ENCODE results near the gene WDHD1. TPM values are rescaled to one million over a fixed set of nuclear protein-coding genes. Genes with fewer than 3 reads are reported as not detected.

WDHD1 gene
- total RNA-seq, 1 donor from 2014 or later: 9.3 TPM

DNA sequence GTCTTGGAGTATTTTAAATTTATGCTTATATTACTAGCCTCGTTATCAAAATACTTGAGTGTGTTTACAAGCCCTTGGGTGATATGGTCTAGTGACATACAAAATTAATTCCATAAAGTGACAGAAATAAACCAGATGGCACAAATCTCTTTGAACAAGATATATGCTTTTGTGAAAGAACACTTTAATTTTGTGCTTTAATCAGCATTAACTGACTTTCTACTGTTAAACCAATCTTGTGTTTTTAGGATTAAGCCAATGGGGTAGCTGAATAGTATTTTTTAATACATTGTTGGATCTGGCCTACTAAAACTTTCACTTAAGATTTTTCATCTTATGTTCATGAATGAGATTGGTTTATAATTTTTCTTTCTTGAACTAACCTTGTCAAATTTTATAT, 93.9 kb downstream of the WDHD1 start:
- Mint-ChIP-seq H3K36me3 (ENCODE audit: low read depth) (no peaks in the 10 kb centered on the region), H3K4me1 (no peaks in the 10 kb centered on the region), H3K27ac (no peak overlapping the region), H3K9me3 (no peaks in the 10 kb centered on the region), H3K27me3 (no peaks in the 10 kb centered on the region), H3K4me3 (no peak overlapping the region)
- intact Hi-C loops (cut with micrococcal nuclease): no loop called here
- TF ChIP-seq, protein P1, sequence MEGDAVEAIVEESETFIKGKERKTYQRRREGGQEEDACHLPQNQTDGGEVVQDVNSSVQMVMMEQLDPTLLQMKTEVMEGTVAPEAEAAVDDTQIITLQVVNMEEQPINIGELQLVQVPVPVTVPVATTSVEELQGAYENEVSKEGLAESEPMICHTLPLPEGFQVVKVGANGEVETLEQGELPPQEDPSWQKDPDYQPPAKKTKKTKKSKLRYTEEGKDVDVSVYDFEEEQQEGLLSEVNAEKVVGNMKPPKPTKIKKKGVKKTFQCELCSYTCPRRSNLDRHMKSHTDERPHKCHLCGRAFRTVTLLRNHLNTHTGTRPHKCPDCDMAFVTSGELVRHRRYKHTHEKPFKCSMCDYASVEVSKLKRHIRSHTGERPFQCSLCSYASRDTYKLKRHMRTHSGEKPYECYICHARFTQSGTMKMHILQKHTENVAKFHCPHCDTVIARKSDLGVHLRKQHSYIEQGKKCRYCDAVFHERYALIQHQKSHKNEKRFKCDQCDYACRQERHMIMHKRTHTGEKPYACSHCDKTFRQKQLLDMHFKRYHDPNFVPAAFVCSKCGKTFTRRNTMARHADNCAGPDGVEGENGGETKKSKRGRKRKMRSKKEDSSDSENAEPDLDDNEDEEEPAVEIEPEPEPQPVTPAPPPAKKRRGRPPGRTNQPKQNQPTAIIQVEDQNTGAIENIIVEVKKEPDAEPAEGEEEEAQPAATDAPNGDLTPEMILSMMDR (IDR thresholded peaks at IDR 0.05): no peak
- CTCF ChIA-PET: no interaction called here
- POLR2A ChIA-PET: no interaction called here
- ATAC-seq (ENCODE audit: low read depth) (no peak), DNase-seq (no peak)

DNA sequence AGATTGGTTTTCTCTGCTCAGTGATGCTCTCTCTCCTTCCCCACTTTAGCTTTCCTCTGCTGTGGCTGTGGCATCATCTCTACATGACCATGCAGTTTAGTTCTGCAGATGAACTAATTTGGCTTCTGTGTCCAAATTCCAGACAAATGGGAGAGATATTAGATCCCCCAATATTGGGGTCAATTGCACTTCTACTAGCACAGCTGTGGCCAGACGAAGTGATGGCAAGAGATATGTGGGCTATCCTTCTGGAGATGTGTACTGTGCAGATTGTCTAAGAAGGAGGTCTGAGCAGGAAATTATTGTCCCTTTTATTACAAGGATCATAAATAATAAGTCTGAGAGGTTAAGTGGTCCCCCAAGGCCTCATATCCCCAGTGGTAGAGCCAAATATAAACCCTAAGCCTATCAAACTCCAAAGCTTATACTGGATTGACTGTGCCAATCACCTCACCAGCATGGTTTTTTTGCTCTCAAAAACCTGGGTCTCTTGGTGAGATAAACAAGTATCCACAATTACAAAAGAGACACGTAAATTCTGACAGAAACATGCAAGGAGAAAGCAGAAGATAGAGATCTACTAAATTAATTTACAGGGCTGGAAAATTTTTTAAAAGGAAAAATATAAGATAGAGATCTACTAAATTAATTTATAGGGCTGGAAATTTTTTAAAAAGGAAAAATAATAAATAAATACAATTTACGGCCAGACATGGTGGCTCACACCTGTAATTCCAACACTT, 95.1 kb downstream of the WDHD1 start:
- H3K27ac Mint-ChIP-seq: no peak overlapping the region
- no peaks in the 10 kb centered on the region for H3K36me3 Mint-ChIP-seq (ENCODE audit: low read depth)
- no peak for ATAC-seq (ENCODE audit: low read depth)
- no peak overlapping the region for H3K4me3 Mint-ChIP-seq
- TF ChIP-seq, protein P1 (IDR thresholded peaks at IDR 0.05): no peak
- no peaks in the 10 kb centered on the region for H3K27me3 Mint-ChIP-seq
- POLR2A ChIA-PET: no interaction called here
- DNase-seq: no peak
- no peaks in the 10 kb centered on the region for H3K9me3 Mint-ChIP-seq
- no peaks in the 10 kb centered on the region for H3K4me1 Mint-ChIP-seq
- CTCF ChIA-PET: no interaction called here
- intact Hi-C loops (cut with micrococcal nuclease): no loop called here

DNA sequence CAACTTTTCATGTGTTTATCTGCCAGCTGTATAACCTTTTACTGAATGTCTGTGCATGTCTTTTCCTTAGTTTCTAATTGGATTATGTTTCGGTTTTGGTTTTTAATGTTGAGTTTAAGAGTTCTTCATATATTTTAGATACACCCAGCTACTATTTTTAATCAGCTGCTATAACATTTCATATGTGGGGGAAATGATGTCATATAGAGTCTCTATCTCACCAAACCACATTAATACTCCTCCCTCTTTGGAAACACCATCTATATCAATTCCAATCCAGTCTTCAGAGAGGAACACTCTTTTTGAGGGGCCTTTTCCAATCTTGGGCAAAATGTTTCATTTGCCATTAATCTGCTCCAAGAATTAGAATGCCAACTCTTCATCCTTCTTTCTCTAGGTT, 95.8 kb downstream of the WDHD1 start:
- intact Hi-C loops (cut with micrococcal nuclease): no loop called here
- TF ChIP-seq, protein P1 (IDR thresholded peaks at IDR 0.05): no peak
- POLR2A ChIA-PET: no interaction called here

DNA sequence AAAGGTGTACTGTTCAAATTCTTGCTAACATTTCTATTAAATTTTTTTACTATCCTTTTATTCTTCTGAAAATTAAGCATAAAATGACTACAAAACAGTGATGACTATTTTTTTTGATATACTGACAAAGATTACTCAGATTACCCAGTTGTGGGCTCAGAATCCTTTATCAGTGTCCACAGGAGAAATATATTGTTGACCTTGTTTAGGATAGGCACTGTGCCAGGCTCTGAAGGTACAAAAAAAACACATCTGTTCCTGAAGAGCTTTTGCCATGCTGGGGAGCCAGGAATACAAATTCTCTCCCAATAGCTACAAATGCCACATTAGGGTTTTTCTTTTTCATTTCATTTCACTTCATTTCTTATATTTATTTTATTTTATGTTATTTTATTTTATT, 97.3 kb downstream of the WDHD1 start:
- TF ChIP-seq, protein P1 (IDR thresholded peaks at IDR 0.05): no peak
- Mint-ChIP-seq H3K4me1 (no peaks in the 10 kb centered on the region), H3K36me3 (ENCODE audit: low read depth) (no peaks in the 10 kb centered on the region), H3K27me3 (no peaks in the 10 kb centered on the region), H3K9me3 (no peaks in the 10 kb centered on the region), H3K4me3 (no peak overlapping the region), H3K27ac (no peak overlapping the region)
- DNase-seq (no peak), ATAC-seq (ENCODE audit: low read depth) (no peak)
- CTCF ChIA-PET: no interaction called here
- intact Hi-C loops (cut with micrococcal nuclease): no loop called here
- POLR2A ChIA-PET: no interaction called here

More for the DNA sequence above, 95.8 kb downstream of the WDHD1 start:
- Mint-ChIP-seq H3K27ac (no peak overlapping the region), H3K9me3 (no peaks in the 10 kb centered on the region), H3K27me3 (no peaks in the 10 kb centered on the region), H3K36me3 (ENCODE audit: low read depth) (no peaks in the 10 kb centered on the region), H3K4me3 (no peak overlapping the region), H3K4me1 (no peaks in the 10 kb centered on the region)
- no peak for ATAC-seq (ENCODE audit: low read depth)
- CTCF ChIA-PET: no interaction called here
- no peak for DNase-seq

DNA sequence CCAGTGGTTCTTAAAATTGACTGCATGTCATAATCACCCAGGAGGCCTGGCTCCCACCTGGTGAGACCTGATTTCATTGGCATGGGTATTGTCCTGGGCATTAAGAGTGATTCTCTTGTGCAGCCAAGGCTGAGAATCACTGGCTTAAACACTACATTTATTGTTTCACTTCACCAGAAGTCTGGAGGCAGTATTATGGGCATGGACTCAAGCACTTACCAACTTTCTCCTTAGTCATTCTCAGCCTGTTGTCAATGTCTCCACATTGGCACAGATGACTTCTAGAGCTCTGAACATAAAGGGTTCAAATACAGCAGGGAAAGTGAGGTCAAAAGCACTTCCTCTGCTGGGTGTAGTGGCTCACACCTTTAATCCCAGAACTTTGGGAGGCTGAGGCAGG, 98.7 kb downstream of the WDHD1 start:
- Mint-ChIP-seq H3K27ac (no peak overlapping the region), H3K4me3 (no peak overlapping the region), H3K9me3 (no peaks in the 10 kb centered on the region), H3K4me1 (no peaks in the 10 kb centered on the region), H3K36me3 (ENCODE audit: low read depth) (no peaks in the 10 kb centered on the region), H3K27me3 (no peaks in the 10 kb centered on the region)
- ATAC-seq (ENCODE audit: low read depth) (no peak), DNase-seq (no peak)
- intact Hi-C loops (cut with micrococcal nuclease): no loop called here
- TF ChIP-seq, protein P1 (IDR thresholded peaks at IDR 0.05): no peak
- POLR2A ChIA-PET: no interaction called here
- CTCF ChIA-PET: no interaction called here
